Measurements from ENCODE around the gene GADL1.

The GADL1 gene

DNA sequence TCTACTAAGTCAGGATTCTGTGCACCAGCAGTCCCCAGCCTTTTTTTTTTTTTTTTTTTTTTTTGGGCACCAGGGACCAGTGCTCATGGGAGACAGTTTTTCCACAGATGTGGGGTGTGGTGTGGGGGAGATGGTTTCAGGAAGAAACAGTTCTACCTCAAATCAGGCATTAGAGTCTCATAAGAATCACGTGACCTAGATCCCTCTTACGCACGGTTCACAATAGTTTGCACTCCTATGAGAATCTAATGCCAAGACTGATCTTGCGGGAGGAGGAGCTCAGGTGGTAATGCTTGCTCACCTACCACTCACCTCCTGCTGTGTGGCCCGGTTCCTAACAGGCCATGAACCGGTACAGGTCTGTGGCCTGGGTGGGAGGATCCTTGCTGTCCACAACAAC is 88.8 kb downstream of the GADL1 start:
- no peak for DNase-seq

DNA sequence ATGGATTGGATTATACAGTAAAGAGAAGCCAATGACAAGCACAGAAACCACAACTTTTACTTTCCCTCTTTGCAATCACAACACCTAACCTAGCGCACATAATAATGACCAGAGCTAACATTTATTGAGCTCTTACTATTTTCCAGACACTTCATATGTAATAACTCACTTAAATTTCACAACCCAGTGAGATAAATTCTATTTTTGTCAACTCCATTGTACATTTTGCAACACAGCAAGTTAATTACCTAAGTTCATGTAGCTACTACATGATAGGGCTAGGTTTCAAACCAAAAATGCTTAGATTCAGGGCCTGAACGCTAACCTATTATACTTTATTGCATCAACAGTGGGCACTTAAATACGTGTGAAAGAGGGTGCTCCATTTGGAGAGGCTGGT is 89.5 kb downstream of the GADL1 start:
- no peak for DNase-seq

DNA sequence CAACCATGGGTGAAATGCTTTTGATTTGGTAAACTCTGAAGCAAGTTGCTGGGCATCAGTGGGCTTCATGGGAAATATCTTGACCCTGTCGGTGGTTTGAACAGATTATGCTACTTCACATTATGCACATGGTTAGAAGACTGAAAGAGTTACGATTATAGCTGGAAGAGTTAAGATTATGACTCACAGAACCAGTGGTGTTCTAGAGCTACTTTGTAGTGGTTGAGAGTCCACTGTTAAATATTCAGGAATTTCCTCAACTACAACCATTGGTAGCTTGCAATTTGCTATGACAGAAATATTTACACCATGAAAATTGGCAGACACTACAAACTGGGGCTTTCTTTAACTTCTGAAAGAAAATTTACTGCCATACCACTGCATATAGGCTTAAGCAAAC is 99.3 kb downstream of the GADL1 start:
- DNase-seq = no peak

DNA sequence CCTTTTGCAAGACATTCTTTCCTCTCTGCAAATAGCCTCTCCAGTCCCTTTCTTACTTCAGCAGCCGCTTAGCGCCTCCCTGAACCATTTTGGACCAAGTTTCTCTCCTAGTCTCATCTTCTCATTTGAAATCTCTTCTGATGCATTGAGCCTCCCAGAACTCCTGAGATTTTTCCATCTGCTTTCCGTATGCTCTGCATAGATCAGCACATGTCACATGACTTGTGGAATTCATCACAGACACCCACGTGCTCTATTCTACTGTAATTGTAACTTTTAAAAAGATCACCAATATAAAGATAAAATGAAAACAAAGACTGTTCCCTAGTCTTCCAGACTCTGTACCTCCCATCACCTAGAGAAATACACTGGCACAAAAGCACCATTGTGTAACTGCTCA is 100.7 kb downstream of the GADL1 start:
- no peak for DNase-seq

DNA sequence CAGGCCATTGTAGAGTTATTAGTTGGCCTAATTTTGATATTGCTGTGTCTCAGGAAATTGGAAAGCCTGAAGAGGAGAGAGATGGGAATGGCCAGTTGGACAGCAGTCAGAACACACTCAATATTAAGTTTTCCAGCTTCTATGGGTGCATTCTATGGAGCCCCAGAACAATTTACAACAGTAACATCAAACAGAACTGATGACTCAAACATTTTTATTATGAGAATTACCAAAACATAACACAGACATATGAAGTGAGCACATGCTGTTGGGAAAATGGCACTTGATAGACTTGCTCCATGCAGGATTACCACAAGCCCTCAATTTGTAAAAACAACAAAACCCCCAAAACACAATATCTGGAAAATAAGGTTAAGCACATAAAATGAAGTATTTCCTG is 104.3 kb downstream of the GADL1 start:
- DNase-seq = no peak

DNA sequence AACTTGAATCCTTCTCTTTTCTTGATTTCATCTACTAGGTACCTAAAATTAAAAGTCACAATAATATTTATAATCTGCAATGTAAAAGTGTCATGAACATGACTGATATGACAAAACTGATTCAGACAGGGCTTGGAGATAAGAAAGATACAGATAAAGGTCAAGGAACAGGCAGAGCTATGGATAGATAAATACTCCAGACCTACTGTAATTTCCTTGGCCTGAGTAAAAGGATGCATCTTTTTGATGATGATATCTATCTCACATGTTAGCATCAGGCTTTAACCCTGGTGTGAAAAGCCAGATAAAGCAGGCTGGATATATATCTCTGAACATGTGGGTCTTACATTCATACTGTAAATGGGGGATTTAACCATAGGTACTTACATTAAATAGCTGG is 108.1 kb downstream of the GADL1 start:
- DNase-seq = no peak

DNA sequence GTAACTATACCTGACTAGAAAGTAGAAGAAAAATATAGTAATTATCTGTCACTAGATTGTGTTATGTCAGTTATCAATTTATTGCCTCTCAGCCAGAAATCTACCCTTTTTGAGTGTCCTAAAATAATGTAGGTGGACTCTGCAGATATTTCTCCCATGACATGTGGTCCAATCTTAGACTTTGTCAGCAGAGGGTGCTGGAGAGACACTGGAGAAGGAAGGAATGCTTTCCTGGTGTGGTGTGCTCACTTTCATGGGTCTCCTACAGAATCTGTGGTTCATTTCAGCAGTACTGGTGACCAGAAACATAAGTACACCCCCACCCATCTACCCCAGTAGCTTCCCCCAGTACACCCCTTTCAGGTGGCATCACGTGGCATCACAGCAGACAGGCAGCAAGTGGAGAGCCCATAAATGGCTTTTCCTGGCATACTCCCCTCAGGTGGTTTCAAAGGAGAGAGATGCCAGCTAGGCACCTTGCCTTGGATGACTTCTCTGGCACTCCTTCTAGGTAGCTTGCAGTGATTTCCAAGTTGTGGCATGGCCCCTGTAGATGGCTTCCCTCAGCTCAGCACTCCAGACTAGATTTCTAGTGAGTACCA is 114.7 kb downstream of the GADL1 start:
- no peak for DNase-seq

DNA sequence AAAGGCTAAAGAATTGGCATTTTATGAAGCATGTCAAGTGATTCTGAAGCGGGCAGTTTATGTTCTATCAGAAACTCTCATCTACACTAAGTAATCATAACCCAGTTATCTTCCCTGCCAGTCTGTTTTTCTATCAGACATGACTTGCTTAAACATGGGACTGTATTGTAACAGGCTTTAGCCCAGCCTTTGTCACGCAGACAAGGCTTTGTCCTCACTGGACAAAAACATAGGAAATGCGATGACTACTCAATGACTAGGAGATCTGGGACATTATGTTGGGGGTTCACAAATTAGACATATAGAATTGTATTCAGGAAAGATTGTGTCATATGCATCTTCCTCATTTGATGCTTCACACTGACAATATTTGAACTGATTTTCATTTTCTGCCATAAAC is 115.5 kb downstream of the GADL1 start:
- DNase-seq = no peak

DNA sequence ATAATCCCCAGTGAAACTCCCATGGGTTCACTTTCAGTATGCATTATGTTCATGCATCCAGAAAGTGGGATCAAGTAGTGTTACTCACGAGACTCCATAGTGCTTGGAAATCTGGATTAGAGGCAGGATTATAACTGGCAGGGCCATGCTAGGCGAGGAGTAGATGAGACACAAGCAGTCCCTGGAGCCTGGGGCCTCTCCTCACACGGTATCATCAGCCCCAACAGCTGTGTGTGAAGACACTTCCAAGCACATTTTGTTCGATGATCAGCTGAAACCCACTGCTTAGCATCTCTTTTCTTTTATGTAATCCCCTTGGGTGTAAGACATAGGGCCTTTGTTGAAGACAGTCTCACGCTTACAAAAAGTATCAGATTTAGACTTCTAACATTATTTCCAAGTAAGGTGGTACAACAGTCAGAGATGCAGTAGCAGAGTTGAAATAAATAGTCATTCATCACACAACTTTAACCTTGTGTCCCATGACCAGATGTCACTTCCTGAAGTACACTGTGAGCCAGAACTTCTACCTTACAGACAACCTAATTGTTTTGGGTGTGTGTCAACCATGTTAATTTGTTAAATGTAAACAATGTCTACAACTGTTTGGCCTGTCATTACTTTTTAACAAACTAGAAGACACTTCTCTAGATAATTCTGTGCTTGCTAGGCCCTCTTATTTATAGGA is 116.9 kb downstream of the GADL1 start:
- DNase-seq = no peak

DNA sequence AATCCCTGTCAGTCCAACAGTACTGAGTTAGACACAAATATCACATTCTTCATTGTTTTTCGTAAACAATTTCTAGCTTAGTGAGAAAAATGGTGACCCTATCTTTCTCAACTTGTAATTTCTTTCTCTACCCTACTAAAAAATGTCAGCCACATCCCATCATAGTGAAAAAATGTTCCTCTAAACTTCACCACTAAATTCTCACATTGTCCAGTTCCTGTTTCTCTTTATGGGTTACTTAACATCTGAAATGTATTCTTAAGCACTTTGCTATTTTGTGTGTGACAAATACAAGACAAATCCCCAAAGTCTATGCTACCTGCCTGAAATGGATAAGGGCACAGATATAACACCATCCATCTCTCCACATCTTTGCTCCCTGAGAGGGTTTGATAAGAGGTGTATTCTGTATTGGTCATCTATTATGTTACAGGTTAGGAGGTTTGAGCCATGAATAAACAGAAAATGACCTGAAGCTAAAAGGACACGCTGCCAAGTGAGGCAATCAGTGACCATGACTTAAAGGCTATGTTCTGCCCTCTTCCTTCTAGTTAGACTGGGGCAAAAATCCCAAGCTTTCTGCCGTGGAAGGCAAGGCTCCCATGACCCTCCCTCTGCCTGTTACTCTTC is 118.2 kb downstream of the GADL1 start:
- no peak for DNase-seq

DNA sequence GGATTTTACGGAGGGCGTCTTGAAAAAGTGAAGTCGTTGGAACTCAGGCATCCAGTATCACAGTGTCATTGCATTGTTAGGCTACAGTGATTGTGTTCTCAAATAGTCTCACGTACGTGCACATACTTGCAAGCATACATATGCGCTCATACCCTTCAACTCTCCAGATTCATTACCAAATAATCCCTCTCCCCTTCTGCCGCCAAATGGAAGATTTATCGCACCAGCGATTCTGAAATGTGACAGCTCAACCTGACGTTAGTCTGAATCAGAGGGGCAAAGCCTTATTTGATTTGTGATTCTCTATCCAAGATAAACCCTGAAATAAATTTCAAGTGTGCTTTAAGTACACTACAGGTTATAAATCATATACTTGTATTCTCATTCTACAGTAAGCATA is 119.4 kb downstream of the GADL1 start:
- DNase-seq = no peak

DNA sequence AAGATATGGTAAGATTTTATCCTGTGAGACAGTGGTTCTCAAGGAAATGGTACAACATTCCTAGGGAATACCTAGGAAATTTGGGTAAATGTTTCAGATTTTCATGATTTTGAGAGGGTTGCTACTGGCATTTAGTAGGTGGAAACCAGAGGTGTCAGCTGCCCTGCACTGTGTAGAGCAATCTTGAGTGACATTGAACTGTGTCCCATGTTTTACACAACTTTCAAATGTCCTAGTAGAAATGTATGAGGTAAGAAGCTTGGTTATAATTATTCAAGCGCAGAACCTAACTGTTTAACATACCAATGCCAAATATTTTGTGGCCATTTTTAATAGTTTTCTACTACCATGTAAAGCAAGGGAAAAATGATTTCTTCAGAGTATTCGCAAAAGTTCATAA is 120.4 kb downstream of the GADL1 start:
- no peak for DNase-seq

DNA sequence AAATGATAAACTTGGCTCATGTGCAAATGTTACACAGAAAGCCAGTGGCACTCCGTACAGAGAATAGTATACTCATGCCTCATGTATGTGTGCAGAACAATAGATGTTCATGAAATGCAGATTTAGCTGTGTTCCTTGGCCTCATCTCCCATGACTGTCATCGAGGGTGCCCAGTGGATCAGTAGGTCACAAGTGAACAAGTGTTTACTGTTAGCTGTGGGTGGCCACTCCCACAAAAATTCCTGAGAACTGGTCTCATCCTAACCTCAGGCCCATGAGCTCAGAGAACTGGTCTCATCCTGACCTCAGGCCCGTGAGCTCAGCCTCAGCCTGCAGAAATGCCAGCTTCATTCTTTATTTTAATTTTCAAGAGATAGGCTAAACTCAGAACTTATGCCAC is 124.1 kb downstream of the GADL1 start:
- DNase-seq = no peak

DNA sequence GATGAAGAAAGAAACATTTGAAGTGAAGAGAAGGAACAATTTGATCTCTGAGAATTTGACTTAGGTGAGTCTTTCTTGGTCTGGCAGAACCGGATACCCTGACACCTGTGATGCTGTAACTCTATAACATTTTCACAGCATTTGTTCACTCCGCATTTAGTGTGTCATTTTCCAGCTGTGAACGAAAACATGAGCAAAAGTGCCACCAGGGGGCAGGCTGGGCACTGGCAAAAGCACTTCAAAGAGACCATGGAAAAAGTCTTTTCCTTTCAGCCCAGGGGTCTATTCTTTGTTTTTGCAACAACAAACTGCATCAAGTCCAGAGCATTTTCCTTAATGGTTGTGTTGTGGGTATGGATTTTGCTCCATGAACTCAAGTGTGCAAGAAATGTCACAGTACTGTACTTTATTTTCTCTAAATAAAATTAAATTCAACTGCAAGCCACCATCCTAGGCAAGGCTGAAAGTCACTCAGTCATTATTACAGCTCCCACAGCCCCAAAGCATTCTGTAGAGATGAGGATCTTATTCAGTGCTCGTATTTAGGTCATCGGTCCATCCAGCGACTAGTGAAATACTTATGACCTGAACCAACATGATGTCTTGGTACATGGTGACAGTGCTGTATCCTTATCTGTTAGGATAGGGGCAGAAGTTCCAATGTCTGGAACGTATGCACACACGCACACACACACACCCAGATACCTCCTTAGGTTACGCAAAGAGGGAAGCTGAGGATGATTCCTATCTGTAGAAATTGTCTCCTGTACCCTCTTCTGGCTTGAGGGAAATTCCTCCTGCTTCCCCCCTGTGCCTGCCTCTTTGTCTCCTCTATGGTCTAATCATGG is 125.5 kb downstream of the GADL1 start:
- DNase-seq = no peak

DNA sequence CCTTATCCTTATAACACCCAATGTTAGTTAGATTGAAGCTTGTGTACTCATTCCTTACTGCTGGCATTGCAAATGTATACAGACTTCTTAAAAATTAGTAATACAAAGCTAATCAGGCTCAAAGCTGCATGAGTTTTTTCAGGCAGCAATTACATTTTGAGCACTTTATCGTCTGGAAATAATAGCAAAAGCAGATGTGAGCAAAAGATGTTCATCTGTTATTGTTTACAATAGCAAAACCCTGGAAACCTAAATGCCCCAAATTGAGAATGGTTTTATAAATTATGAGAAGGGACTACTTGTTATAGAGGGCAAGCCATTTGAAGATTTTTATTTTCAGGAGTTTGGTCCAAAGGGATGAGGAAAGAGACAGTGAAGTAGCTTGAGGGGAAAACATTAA is 126.4 kb downstream of the GADL1 start:
- DNase-seq = no peak

DNA sequence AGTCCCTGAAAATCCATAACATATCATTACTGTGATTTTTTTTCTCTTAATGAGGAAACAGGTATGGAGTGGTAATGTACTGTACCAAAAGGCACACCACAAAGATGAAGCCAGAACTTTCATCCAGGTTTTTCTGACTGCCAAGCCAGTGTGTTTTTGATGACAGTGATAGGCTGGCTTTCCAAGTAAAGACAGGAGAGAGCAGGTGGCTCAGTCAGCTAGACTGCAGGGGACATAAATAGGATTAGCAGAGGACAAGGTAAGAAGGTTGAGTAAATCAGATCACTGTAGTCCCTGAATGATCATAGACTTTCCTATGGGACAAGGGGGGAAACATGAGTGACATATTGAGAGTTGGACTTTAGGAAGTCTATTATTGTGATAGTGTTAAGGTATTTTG is 127.9 kb downstream of the GADL1 start:
- DNase-seq = no peak

DNA sequence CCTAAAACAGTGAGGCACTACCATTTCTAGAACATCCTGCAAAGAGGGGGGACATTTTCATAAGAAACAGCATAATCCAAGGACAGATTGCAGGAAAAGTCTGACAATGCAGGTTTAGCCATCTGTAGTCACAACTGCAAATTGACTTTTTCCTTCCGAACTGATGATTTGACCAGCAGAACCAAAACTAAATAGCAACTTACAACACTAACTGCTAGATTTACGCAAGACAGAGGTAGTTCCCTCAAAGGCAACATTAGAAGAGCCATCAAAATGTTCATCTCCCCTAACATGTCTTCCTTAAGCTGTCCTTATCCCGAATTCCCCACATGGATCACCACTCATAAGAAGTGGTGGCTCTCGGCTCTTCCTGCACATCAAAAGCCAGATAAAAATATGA is 129.6 kb downstream of the GADL1 start:
- no peak for DNase-seq

DNA sequence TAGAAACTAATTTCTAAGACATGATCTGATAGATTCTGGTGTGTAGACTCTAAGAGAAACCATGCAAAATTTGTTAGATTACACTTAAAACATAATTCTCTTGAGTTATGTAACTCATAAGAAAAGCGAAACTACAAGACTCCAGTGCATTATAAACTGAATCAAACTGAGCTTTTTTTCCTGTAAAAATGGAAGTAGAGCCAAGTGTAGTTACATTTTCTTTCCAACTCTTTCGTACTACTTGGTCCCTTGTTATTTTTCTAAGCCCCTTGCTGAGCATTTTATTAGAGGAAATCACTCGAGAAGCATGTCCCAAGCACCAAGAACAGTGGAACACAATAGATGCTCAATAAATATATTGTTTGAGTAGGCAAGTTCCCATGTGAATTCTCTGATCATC is 130.2 kb downstream of the GADL1 start:
- no peak for DNase-seq

DNA sequence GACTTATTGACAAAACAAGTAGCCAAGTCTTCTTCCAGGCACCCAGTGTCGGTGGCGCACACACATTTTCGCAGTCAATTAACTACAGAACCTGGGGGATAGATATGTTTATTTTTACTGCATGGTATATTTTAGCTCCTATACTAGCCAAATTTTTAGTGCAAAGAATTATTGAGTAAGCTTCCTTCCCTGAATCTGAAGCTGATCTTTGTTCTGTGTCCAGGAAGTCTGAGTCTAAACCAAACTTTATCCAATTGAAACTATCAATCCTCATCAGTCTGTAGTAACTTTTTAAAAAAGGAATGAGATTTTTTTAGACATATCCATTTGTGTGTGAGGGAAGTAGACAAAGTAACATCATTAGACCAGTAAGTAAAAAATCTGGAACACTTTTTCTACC is 133.1 kb downstream of the GADL1 start:
- no peak for DNase-seq

DNA sequence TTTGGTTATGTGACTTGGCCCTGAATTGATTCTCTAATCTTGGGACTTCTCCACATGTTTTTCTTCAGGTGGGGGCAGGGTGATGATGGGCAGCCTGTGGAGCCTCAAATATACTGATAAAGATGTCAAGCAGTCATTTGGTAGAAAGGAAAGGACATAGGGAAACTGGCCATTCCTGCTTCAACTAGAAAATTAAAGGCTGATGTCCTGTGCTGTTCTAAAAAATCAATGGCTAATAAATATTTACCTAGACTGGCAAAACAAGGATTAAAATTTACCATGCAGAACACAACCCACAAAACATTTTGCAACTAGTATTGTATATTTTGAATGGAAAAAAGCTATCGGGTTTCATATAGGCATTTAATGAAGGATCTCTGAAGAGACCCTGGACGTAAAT is 133.7 kb downstream of the GADL1 start:
- DNase-seq = no peak

DNA sequence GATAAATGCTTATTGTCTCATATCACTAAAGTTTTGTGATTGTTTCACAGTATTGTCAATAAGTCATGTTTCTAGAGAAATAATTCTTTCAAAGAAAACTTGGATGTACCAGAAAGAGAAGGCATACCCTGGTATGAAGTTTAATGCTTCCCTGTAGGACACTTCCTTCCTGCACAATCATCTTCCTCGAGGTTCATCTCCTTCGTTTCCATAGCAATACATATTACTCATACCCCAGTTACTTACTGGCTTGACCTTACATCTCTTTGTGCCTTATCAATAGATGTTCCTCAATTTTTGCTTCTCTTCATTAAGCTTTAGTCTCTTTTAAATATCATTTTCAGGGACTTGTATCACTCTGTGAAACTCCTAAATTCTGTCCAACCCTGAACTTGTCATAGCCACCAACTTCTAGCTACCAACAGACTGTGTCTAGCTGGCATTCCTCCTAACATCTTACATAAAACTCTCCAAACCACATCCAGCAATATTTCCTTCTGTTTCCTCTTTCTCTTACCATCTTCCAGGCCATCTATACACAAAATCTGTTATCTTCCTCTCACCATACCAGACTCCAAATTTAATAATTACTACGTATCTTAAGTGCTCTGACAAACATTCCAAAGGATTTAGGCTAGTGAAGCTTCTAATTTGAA is 134.3 kb downstream of the GADL1 start:
- DNase-seq = no peak

DNA sequence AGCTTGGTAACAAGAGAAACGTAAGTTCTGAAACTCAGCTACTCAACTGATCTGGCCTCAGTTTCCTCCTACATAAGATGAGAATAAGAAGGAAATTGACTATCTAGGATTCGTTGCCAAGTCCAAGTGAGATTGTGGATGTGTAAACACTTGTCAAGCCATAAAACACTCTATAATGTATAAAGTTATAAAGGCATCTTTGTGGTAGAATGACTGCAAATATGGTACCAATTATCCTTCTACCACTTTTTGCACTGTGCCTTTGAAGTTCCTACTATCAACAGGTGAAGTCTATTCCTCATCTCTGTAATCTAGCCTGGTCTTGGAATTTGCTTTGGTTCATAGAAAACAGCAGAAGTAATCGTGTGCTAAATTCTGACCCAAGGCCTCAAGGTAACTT is 138.2 kb downstream of the GADL1 start:
- no peak for DNase-seq

DNA sequence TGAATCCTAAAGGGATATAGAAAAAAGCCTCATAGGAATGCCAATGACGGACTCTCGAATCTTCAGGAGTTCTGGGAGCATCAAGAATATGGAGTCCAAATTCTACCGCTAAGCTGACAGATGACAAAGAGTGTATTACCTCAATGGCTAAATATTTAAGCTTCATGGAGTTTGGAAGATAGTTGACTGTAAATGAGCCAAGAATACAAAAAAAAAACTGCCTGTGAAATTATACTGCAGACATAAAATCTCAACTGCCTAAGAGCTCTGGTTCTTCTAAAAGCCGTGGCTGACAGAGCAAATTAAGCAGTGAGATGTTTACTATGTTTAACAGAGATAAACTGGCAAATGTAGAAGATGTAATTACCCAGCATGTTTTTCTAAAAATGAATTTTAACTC is 140.0 kb downstream of the GADL1 start:
- DNase-seq = no peak

All from cerebellar nuclear complex (tissue), 1 donor.